ENCODE results near the gene ANAPC16. TPM values are rescaled to one million over a fixed set of nuclear protein-coding genes. Genes with fewer than 3 reads are reported as not detected.

Gene ANAPC16
- total RNA-seq (2022): 118 and 119 TPM in 2 replicates
- Bru-seq, nascent RNA: percentile 94 among the genes with signal in this experiment
- BruChase-seq, experiment 1, labeled RNA remaining after a 6-hour chase: percentile 96 among the genes with signal in this experiment
- BruChase-seq, experiment 2, labeled RNA remaining after a 2-hour chase: percentile 97 among the genes with signal in this experiment
- long read RNA-seq, transcript ANAPC16-201 (4 exons, 3,195 nt): major isoform, 139 of 404 reads
- long read RNA-seq, transcript ANAPC16-203 (3 exons, 734 nt): minor isoform, 5 of 404 reads
- long read RNA-seq, transcript ANAPC16-205 (5 exons, 3,567 nt): minor isoform, 76 of 404 reads
- long read RNA-seq, partial matches to known transcripts: 52 of 404 reads
- long read RNA-seq, other reads (novel, unspliced or antisense): 129 of 404 reads

DNA sequence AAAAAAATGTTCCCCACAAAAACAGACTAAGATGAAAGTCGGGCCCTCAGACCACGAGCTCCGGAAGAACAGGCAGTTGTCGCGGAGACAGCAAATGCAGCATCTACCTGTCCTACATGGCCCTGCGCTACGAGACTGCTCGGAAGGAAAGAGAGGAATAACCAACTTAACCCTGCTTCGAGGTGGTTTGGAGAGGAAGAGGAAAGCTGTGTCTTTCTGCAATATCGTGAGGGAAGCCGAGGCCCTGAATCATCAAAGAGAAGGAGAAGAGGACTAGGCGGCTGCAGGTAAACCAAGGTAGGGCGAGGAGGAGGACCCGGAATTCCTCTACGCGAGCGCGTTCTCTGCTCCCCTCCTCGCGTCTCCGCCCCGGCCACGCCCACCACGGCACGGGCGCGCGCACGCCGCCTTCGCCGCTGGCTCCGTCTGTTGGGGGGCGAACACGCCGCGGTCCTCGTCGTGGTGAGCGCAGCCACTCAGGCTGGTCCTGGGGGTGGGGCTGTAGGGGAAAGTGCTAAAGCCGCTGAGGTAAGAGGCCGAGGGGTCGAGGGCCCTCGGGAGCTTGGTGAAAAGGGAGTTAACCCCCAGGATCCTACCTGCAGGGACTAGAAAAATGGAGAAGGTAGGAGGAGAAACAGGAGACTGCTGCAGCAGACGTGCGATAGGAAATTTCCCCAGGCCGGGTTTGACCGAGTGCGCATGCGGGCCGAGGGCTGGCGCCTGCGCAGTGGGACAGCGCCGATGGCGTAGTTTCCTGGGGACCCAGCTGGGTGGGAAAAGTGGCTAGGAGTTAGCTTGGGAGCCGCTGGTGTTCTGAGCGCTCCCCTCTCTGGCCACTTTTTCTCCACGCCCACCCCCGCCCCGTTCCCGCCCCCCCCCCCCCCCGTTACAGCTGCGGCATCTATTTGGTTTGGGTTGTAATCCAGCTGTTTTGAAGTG is at the start of gene ANAPC16, which contains the start of gene ASCC1:
ANAPC16 (plus strand) TSS at position 402 of the 939 bp plus-strand sequence. CDS start 7,903 bp downstream, outside the sequence.
ASCC1 (minus strand) TSS at position 666 of the 939 bp plus-strand sequence. CDS start 2,978 bp downstream, outside the sequence.
- TF ChIP-seq CTCF (IDR thresholded peaks at IDR 0.05; ENCODE audit: unreplicated experiment): no peak
- H3K27me3 Mint-ChIP-seq (ENCODE audit: unreplicated experiment): no peaks in the 10 kb centered on the region
- DNase-seq: peak; percentile 98
- CTCF ChIA-PET: interaction anchor here (0.6 to 1.5 kb wide), 7 partner anchors 14 to 167 kb away, joined by 3 to 7 read pairs (median 4); no protein-coding TSS in a partner anchor
- no peaks in the 10 kb centered on the region for H3K9me3 Mint-ChIP-seq (ENCODE audit: low read depth, unreplicated experiment)
- H3K4me1 Mint-ChIP-seq (ENCODE audit: low read depth, unreplicated experiment): peaks cover 27% of the 10 kb centered on the region
- intact Hi-C loops (cut with micrococcal nuclease; ENCODE audit: unreplicated experiment): loop anchor here (1.0 to 10.0 kb wide), 2 partner anchors 45 to 321 kb away; no protein-coding TSS in a partner anchor
- peaks cover 65% of the 10 kb centered on the region for H3K36me3 Mint-ChIP-seq (ENCODE audit: insufficient read depth, unreplicated experiment)
- BruUV-seq (replicated peaks): no TSS peak
- H3K4me3 Mint-ChIP-seq (ENCODE audit: low read depth, unreplicated experiment): peak within 1 kb of the TSS; percentile 97
- peak within 1 kb of the TSS; percentile 92 for H3K27ac Mint-ChIP-seq (ENCODE audit: unreplicated experiment)

DNA sequence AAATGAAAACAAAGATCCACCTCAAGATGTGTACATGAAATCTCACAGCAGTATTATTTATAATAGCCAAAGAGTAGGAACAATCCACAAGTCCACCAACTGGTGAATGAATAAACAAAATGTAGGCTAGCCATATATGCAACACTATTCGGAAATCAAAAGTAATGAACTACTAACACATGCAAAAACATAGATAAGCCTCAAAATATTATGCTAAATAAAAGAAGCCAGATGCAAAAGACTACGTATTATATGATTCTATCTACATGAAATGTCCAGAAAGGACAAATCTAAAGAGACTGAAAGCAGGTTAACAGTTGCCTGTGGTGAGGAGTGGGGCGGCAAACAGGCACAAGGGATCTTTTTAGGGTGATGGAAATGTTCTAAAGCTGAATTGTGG is 48.7 kb upstream of the ANAPC16 start:
- no TSS peak for BruUV-seq (replicated peaks)
- Mint-ChIP-seq H3K4me3 (ENCODE audit: low read depth, unreplicated experiment) (no peak overlapping the region), H3K27me3 (ENCODE audit: unreplicated experiment) (no peaks in the 10 kb centered on the region), H3K36me3 (ENCODE audit: insufficient read depth, unreplicated experiment) (peaks cover 16% of the 10 kb centered on the region), H3K4me1 (ENCODE audit: low read depth, unreplicated experiment) (peaks cover 37% of the 10 kb centered on the region), H3K27ac (ENCODE audit: unreplicated experiment) (peak overlapping the region; percentile 54), H3K9me3 (ENCODE audit: low read depth, unreplicated experiment) (no peaks in the 10 kb centered on the region)
- CTCF ChIA-PET: no interaction called here
- no peak for TF ChIP-seq CTCF (IDR thresholded peaks at IDR 0.05; ENCODE audit: unreplicated experiment)
- DNase-seq: no peak
- intact Hi-C loops (cut with micrococcal nuclease; ENCODE audit: unreplicated experiment): no loop called here

DNA sequence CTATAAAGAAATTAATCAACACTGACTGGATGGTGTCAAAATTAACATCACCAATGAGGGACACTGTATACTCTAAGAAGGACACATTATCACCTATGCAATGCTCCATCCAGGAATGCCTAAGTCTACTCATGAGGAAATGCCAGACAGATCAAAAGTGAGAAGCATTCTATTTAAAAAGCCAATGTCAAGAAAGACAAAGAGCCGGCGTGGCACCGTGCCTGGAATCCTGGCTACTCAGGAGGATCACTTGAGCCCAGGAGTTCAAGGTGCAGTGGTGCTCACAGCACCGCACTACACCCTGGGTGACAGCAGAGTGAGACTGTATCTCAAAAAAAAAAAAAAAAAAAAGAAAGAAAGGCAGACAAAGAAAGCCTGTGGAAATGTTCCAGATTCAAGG is 45.5 kb upstream of the ANAPC16 start:
- no TSS peak for BruUV-seq (replicated peaks)
- no peak for TF ChIP-seq CTCF (IDR thresholded peaks at IDR 0.05; ENCODE audit: unreplicated experiment)
- intact Hi-C loops (cut with micrococcal nuclease; ENCODE audit: unreplicated experiment): loop anchor here (2.0 kb wide), 1 partner anchor 71 kb away; no protein-coding TSS in a partner anchor
- H3K36me3 Mint-ChIP-seq (ENCODE audit: insufficient read depth, unreplicated experiment): peaks cover 16% of the 10 kb centered on the region
- H3K4me1 Mint-ChIP-seq (ENCODE audit: low read depth, unreplicated experiment): peaks cover 37% of the 10 kb centered on the region
- no peaks in the 10 kb centered on the region for H3K9me3 Mint-ChIP-seq (ENCODE audit: low read depth, unreplicated experiment)
- H3K27me3 Mint-ChIP-seq (ENCODE audit: unreplicated experiment): no peaks in the 10 kb centered on the region
- H3K27ac Mint-ChIP-seq (ENCODE audit: unreplicated experiment): peak overlapping the region; percentile 83
- no peak overlapping the region for H3K4me3 Mint-ChIP-seq (ENCODE audit: low read depth, unreplicated experiment)
- CTCF ChIA-PET: interaction anchor here (0.7 to 1.6 kb wide), 2 partner anchors 44 to 69 kb away, joined by 6 to 9 read pairs; no protein-coding TSS in a partner anchor
- DNase-seq: peak; percentile 66

- Mint-ChIP-seq H3K4me1 (ENCODE audit: low read depth, unreplicated experiment) (peaks cover 37% of the 10 kb centered on the region), H3K27ac (ENCODE audit: unreplicated experiment) (peak overlapping the region; percentile 83), H3K36me3 (ENCODE audit: insufficient read depth, unreplicated experiment) (peaks cover 16% of the 10 kb centered on the region), H3K27me3 (ENCODE audit: unreplicated experiment) (no peaks in the 10 kb centered on the region), H3K9me3 (ENCODE audit: low read depth, unreplicated experiment) (no peaks in the 10 kb centered on the region), H3K4me3 (ENCODE audit: low read depth, unreplicated experiment) (peak overlapping the region; percentile 25)
- BruUV-seq (replicated peaks): no TSS peak
- no peak for DNase-seq
- no peak for TF ChIP-seq CTCF (IDR thresholded peaks at IDR 0.05; ENCODE audit: unreplicated experiment)
- CTCF ChIA-PET: interaction anchor here (0.6 to 1.6 kb wide), 8 partner anchors 12 to 864 kb away, joined by 3 to 9 read pairs (median 4); no protein-coding TSS in a partner anchor
- intact Hi-C loops (cut with micrococcal nuclease; ENCODE audit: unreplicated experiment): loop anchor here (1.0 to 2.0 kb wide), 2 partner anchors 46 to 72 kb away; partner anchors contain the start of genes ANAPC16 and ASCC1
Measured at GRCh38 chr10:72170733-72171132, 45.1 kb upstream of the ANAPC16 start.
